Adrenal gland (tissue), 5 donors: ENCODE measurements around the gene KIAA1328.

Experiments used
- POLR2A ChIP-seq, 2 donors: fragments of 450-650 bp; IDR thresholded peaks; one replicate each; pipeline ENCODE4 v1.6.1; 2017; ENCODE audit warnings: antibody characterized with exemption in 2 of 2, mild to moderate bottlenecking in 2 of 2, moderate library complexity in 1 of 2
- TF ChIP-seq, protein P1 (sequence below), 6 experiments: fragments of 450-650 bp in 4 of 6; fragments of 200-600 bp in 2 of 6; sonication (generic) in 1 of 6; IDR thresholded peaks; 1 replicate in 5 of 6; 2 replicates in 1 of 6; pipeline versions ENCODE4 v1.5.1 to v1.8.0; 2016 to 2021; ENCODE audit warnings: antibody characterized with exemption in 6 of 6, mild to moderate bottlenecking in 2 of 6, moderate library complexity in 1 of 6
- donor health status: DM: no; HTN: no; CAD: no.

DNA sequence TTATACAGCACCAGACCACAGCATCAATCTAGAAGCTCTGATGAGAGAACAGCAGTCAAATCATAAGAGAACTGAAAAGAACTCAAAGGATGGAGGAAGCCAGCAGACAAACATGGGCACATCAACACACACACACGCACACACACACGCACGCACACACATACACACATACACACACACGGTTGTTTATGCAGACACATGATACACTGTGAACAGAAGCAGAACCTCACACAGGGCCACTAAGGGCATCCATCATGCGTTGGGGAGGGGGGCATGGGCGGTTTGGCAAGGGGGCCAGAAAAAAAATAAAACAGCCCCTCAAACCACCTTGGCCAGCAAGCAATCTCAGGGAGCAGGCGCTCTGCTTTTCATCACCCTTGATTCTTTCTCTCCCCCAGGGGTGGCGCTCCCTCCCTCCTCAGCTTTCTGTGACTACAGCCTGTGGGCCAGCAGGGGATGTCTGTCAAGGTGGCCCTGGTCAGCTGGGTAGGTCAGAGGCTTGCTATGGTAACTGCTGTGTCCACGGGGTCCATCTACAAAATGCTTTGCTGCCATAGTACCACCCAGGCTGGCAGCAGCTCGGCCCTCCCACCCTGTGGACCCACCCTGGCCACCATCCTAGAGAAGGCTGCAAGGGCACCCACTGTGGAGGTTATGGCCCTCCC, 418.7 kb downstream of the KIAA1328 start:
- TF ChIP-seq, protein P1, sequence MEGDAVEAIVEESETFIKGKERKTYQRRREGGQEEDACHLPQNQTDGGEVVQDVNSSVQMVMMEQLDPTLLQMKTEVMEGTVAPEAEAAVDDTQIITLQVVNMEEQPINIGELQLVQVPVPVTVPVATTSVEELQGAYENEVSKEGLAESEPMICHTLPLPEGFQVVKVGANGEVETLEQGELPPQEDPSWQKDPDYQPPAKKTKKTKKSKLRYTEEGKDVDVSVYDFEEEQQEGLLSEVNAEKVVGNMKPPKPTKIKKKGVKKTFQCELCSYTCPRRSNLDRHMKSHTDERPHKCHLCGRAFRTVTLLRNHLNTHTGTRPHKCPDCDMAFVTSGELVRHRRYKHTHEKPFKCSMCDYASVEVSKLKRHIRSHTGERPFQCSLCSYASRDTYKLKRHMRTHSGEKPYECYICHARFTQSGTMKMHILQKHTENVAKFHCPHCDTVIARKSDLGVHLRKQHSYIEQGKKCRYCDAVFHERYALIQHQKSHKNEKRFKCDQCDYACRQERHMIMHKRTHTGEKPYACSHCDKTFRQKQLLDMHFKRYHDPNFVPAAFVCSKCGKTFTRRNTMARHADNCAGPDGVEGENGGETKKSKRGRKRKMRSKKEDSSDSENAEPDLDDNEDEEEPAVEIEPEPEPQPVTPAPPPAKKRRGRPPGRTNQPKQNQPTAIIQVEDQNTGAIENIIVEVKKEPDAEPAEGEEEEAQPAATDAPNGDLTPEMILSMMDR (IDR thresholded peaks at IDR 0.05), result no peak
- no peak for TF ChIP-seq POLR2A (IDR thresholded peaks at IDR 0.05)
